Retina (tissue), 1 donor: ENCODE data around the gene COL5A1.

Experiments
- DNase-seq: peaks from one replicate; pipeline ENCODE4 v3.0.0-alpha.2; 2016

The COL5A1 gene

GRCh38 chr9:134752471-134753168 is 111.0 kb downstream of the COL5A1 start:
- no peak for DNase-seq

- DNase-seq = no peak
Observed at GRCh38 chr9:134753191-134753590, 111.6 kb downstream of the COL5A1 start.

GRCh38 chr9:134755221-134755907 is 113.8 kb downstream of the COL5A1 start:
- no peak for DNase-seq

GRCh38 chr9:134756098-134756497 is 114.5 kb downstream of the COL5A1 start:
- no peak for DNase-seq

GRCh38 chr9:134757216-134757975 is 115.8 kb downstream of the COL5A1 start:
- no peak for DNase-seq

GRCh38 chr9:134758949-134759607 is 117.5 kb downstream of the COL5A1 start:
- no peak for DNase-seq

- no peak for DNase-seq
Observed at GRCh38 chr9:134759913-134760312, 118.3 kb downstream of the COL5A1 start.

GRCh38 chr9:134760750-134761420 is 119.3 kb downstream of the COL5A1 start:
- no peak for DNase-seq

GRCh38 chr9:134764473-134765269 is 123.1 kb downstream of the COL5A1 start:
- DNase-seq = no peak

- DNase-seq = no peak
Observed at GRCh38 chr9:134765785-134766184, 124.2 kb downstream of the COL5A1 start.

GRCh38 chr9:134766587-134766986 is 125.0 kb downstream of the COL5A1 start:
- no peak for DNase-seq

GRCh38 chr9:134768332-134768708 is 126.7 kb downstream of the COL5A1 start:
- no peak for DNase-seq

- DNase-seq = no peak
Observed at GRCh38 chr9:134768709-134769351, 127.2 kb downstream of the COL5A1 start.

GRCh38 chr9:134770972-134771971 is 129.7 kb downstream of the COL5A1 start:
- no peak for DNase-seq

- no peak for DNase-seq
Observed at GRCh38 chr9:134772331-134772730, 130.7 kb downstream of the COL5A1 start.

GRCh38 chr9:134773842-134774241 is 132.2 kb downstream of the COL5A1 start:
- no peak for DNase-seq

- no peak for DNase-seq
Observed at GRCh38 chr9:134774410-134774809, 132.8 kb downstream of the COL5A1 start.

GRCh38 chr9:134775081-134775951 is 133.7 kb downstream of the COL5A1 start:
- no peak for DNase-seq
